ENCODE data around the gene JAKMIP2. TPM values are rescaled to one million over a fixed set of nuclear protein-coding genes. Genes with fewer than 3 reads are reported as not detected.

JAKMIP2 gene
- total RNA-seq, 1 experiment from 2014 or later: not detected

DNA sequence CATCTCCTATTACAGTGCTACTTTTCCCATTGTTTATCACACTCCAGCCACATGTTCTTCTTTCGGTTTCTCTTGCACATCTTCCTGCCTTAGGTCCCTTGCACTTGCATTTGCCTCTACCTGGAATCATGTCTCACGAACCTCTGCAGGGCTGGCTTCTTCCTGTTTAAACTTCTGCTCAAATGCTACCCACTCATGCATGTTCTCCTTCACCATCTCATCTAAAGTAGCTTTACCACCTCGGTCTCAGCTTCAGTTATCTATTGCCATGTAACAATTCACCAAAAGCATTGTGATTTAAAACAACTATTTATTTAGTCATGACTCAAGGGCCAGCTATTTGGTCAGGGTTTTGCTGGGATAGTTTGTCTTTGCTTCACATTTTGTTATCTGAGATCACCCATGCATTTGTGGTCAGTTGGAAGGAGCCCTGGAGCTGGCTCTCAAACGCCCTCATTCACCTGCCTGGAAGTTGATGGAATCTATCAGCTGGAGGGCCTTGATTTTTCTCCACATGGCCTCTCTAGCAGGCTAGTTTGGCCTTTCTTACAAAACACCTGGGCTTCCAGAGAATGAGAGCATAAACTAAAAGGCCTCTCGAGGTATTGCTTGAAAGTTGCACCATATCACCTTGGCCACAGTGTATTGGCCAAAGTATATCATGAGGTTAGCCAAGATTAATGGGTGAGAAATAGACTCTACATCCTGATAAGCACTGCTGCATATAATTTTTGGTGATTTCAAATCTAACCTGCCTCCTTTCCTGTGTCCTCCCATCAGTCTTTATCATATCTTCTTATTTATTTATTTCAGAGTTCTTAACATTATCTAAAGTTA lies 27.5 kb upstream of the JAKMIP2 start:
- Histone ChIP-seq H3K4me3 (no peak overlapping the region), H3F3A (ENCODE audit: insufficient read depth, low read depth) (no peaks in the 10 kb centered on the region), H2AFZ (no peak overlapping the region), H3K27me3 (ENCODE audit: insufficient read depth, low read depth) (no peaks in the 10 kb centered on the region), H3K79me2 (ENCODE audit: low read depth) (no peaks in the 10 kb centered on the region), H3K36me3 (ENCODE audit: low read depth) (no peaks in the 10 kb centered on the region), H3K9me2 (ENCODE audit: insufficient read depth) (no peaks in the 10 kb centered on the region), H3K4me2 (no peak overlapping the region), H3K4me1 (replicated peaks; ENCODE audit: insufficient read depth) (no peaks in the 10 kb centered on the region), H3K27ac (no peak overlapping the region), H3K9me3 (ENCODE audit: insufficient read depth, low read depth) (no peaks in the 10 kb centered on the region), H4K20me1 (ENCODE audit: insufficient read depth) (no peaks in the 10 kb centered on the region)
- BruUV-seq (replicated peaks): no TSS peak
- intact Hi-C loops (cut with micrococcal nuclease; ENCODE audit: unreplicated experiment): no loop called here
- ChIA-PET POLR2A (ENCODE audit: unreplicated experiment) (no interaction called here), CTCF (no interaction called here)
- no peak for DNase-seq
- TF ChIP-seq EZH2 (IDR thresholded peaks at IDR 0.05; ENCODE audit: low read depth) (no peak), CTCF (conservative IDR thresholded peaks at IDR 0.05) (no peak)

DNA sequence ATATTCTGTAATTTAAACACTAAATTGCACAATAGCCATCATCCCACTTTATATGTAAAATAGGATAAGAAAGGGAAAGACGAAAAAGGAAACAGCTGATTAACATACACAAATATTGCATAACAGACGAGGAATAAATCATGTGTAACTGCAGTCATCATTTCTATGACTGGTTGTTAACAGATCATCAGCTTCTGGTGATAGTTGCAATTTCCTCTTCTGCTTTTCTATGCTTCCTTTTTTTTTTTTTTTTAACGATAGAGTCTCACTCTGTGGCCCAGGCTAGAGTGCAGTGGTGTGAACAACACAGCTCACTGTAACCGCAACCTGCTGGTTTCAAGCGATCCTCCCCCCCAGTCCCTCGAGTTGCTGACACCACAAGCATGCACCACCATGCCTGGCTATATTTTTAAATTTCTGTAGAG lies 22.5 kb upstream of the JAKMIP2 start:
- no peak overlapping the region for H3K4me2 ChIP-seq
- no peak for TF ChIP-seq EZH2 (IDR thresholded peaks at IDR 0.05; ENCODE audit: low read depth)
- no peak for TF ChIP-seq CTCF (conservative IDR thresholded peaks at IDR 0.05)
- H3K27ac ChIP-seq: no peak overlapping the region
- intact Hi-C loops (cut with micrococcal nuclease; ENCODE audit: unreplicated experiment): no loop called here
- H4K20me1 ChIP-seq (ENCODE audit: insufficient read depth): no peaks in the 10 kb centered on the region
- H2AFZ ChIP-seq: no peak overlapping the region
- no peaks in the 10 kb centered on the region for H3K9me2 ChIP-seq (ENCODE audit: insufficient read depth)
- BruUV-seq (replicated peaks): no TSS peak
- CTCF ChIA-PET: no interaction called here
- H3K4me1 ChIP-seq (replicated peaks; ENCODE audit: insufficient read depth): no peaks in the 10 kb centered on the region
- no peak overlapping the region for H3K4me3 ChIP-seq
- peaks cover 22% of the 10 kb centered on the region for H3K27me3 ChIP-seq (ENCODE audit: insufficient read depth, low read depth)
- H3F3A ChIP-seq (ENCODE audit: insufficient read depth, low read depth): no peaks in the 10 kb centered on the region
- H3K79me2 ChIP-seq (ENCODE audit: low read depth): no peaks in the 10 kb centered on the region
- H3K36me3 ChIP-seq (ENCODE audit: low read depth): no peaks in the 10 kb centered on the region
- POLR2A ChIA-PET (ENCODE audit: unreplicated experiment): no interaction called here
- DNase-seq: no peak
- H3K9me3 ChIP-seq (ENCODE audit: insufficient read depth, low read depth): no peaks in the 10 kb centered on the region

DNA sequence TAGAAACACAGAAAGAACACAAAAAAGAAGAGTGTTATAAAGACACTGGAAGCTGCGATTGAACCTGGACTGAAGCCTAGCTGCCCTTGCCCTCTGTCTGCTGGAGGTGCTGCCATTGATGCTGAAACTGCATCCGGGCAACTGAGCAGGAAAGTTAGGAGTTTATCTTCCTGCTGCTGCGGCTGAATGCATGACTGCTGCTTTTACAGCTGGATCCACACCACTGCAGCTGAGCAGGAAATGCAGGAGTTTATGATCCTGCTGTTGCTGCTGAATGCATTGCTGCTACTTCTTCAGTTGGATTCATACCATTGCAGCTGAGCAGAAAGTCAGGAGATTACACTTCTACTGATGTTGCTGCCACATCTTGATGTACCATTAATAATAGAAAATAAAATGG lies 21.8 kb upstream of the JAKMIP2 start:
- H4K20me1 ChIP-seq (ENCODE audit: insufficient read depth): no peaks in the 10 kb centered on the region
- H3K27ac ChIP-seq: no peak overlapping the region
- H3K4me2 ChIP-seq: no peak overlapping the region
- H3K4me3 ChIP-seq: no peak overlapping the region
- no peaks in the 10 kb centered on the region for H3K79me2 ChIP-seq (ENCODE audit: low read depth)
- BruUV-seq (replicated peaks): no TSS peak
- H3K4me1 ChIP-seq (replicated peaks; ENCODE audit: insufficient read depth): no peaks in the 10 kb centered on the region
- no peaks in the 10 kb centered on the region for H3K9me2 ChIP-seq (ENCODE audit: insufficient read depth)
- no peaks in the 10 kb centered on the region for H3K9me3 ChIP-seq (ENCODE audit: insufficient read depth, low read depth)
- H3K27me3 ChIP-seq (ENCODE audit: insufficient read depth, low read depth): peaks cover 29% of the 10 kb centered on the region
- DNase-seq: no peak
- POLR2A ChIA-PET (ENCODE audit: unreplicated experiment): no interaction called here
- no peak overlapping the region for H2AFZ ChIP-seq
- no peaks in the 10 kb centered on the region for H3K36me3 ChIP-seq (ENCODE audit: low read depth)
- intact Hi-C loops (cut with micrococcal nuclease; ENCODE audit: unreplicated experiment): no loop called here
- CTCF ChIA-PET: no interaction called here
- no peak for TF ChIP-seq EZH2 (IDR thresholded peaks at IDR 0.05; ENCODE audit: low read depth)
- no peak for TF ChIP-seq CTCF (conservative IDR thresholded peaks at IDR 0.05)
- no peaks in the 10 kb centered on the region for H3F3A ChIP-seq (ENCODE audit: insufficient read depth, low read depth)
